Astrocyte of the hippocampus (primary cell): ENCODE data around the gene PRR14L.

Experiments used
- DNase-seq: peaks from one replicate; pipeline ENCODE4 v3.0.0; 2011; ENCODE audit warnings: low read depth, low spot score

The PRR14L gene

DNA sequence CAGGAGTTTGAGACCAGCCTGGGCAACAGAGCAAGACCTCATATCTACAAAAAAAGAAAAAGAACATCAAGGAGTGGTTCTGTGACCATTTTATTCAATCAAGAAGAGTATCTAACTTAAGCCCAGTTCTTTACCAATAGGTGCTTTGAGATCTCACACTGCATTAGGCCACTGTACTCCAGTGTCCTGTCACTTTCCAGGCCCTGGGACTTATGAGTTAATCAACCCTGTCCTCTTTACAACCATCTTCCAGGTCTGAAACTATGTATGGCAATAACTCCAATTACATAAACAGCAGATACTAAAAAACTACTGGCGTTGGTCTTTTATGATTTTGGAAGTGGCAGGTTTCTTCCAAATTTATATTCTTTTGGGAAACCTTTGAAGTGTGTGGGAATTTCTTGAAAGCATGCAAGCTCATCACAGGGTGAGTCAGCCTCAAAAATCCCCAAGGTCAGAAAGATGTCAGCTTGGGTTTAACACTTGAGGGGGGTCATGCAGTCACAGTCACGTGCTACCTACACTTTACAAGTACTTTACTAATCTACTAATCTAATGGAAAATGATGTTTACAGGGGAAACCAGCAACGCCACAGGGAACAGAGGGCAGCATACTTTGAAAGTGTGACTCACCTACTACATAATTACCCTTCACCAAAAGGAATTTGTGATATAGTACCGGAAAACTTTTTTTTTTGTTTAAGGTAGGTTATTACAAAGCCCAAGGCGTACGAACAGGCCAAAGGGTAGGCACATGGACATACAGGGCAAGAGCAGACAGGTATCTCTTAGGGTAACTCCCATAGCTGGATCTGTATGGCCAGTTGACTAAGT, 103.5 kb downstream of the PRR14L start:
- DNase-seq: peak; percentile 95

DNA sequence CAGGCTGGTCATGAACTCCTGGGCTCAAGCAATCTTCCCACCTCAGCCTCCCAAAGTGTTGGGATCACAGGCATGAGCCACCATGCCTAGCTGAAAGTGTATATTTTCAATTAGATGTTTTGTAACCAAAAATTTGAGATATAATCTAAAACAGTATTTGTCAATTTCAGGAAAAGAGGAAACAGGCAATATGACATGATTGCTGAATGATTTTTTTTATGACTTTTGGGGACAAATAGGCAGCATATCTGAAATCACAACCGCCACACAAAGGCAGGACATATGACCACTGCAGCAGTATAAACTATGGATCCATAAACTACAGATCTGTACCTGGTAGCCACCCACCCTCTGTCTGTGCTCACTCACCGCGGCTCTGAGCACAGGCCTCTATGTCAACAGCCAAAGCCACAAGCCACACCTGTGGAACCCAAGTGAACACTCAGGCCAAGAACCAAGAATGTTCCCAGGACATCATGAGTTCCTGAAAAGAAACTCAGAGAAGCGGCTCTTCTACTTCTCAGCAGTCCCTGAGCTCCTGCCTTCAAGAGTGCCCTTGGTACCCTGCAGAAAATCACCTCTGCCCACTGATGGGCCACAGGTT, 110.4 kb downstream of the PRR14L start:
- DNase-seq: no peak

DNA sequence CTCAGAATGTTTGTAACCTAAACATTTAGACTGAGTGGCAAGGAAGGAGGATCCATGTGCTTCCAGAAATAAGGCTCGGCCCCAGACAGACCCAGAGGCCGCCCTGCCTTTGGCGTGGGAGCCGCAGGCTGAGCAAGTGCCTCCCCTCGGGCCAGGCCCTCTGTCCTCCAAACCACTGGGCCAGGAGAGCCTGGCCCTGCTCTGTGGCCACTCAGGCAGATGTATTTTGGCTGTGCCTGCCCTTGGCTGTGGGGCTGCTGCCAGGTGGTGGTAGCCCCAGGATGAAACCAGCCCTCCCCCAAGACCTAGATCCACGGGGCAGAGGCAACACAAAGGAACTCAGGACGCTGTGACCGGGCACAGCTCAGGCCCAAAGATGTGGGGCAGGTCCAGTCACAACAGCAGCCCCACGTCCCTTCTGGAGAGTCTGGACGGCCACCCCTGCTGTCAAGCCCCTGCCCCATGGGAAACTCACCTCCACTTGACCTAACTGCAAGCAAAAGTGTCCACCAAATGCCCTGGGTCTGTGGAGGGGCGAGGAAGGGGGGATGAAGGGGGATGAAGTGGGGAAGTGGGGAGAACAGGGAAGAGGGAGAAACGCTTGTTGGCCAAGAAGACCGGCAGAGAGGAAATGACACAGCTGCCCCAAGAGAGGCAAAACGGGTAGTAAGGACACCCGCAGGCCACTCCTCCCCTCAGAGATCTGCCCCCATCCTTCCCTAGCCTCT, 111.9 kb downstream of the PRR14L start:
- no peak for DNase-seq

GRCh38 chr22:31637447-31637890, 112.5 kb downstream of the PRR14L start:
- no peak for DNase-seq

GRCh38 chr22:31635638-31636306, 114.2 kb downstream of the PRR14L start:
- DNase-seq: no peak

DNA sequence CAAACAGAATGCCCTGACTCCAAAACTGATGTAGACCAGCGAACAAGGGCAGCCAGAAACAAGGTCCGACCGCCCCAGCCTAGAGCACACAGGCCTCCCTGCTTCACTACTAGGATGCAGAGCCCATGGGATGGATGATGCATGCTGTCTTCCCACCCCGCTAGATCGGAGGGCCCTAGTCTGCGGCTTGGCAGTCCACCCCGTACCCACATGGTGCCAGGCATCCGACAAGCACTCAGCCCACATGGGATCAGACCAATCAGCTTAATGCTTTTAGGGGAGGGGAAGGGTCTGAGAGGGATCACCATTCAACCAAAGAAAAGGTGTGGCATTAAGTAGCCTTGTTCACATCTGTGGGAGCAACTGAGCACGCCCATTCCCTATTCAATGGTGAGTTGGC, 118.5 kb downstream of the PRR14L start:
- no peak for DNase-seq
